ENCODE results near the gene SEL1L2. TPM values are rescaled to one million over a fixed set of nuclear protein-coding genes. Genes with fewer than 3 reads are reported as not detected.
A peak's percentile ranks its signal among the peaks of the same experiment; 100 is the strongest.

The SEL1L2 gene
- total RNA-seq, 1 donor from 2014 or later, result not detected

- H3K4me3 ChIP-seq (ENCODE audit: low read depth, low read length), result no peak overlapping the region
- TF ChIP-seq CTCF (conservative IDR thresholded peaks at IDR 0.05; ENCODE audit: low read depth, low read length), result no peak
- no peak for DNase-seq (ENCODE audit: low read depth)
Measured at GRCh38 chr20:13814672-13815071, 175.7 kb downstream of the SEL1L2 start.

DNA sequence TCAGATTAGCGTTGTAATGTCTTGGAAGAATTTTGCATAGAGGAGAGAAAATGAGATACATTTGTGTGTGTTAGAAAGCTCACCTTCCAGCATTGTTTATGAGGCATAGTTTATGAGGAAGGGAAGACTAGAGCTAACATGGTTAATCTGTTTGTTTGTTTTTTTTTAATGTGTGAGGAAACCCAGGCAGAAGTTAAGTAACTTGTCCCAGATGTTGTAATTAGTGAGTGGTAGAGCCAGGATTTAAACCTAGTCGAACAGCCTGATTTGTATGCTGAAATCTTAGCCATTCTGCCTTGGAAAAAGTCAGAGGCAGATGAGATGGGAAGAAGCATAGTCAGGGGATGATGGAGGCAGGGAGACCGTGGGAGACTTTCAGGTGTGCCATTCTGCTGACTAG, 176.5 kb downstream of the SEL1L2 start:
- TF ChIP-seq CTCF (conservative IDR thresholded peaks at IDR 0.05; ENCODE audit: low read depth, low read length), result no peak
- DNase-seq (ENCODE audit: low read depth), result no peak
- H3K4me3 ChIP-seq (ENCODE audit: low read depth, low read length), result no peak overlapping the region

GRCh38 chr20:13810446-13810845, 180.0 kb downstream of the SEL1L2 start:
- TF ChIP-seq CTCF (conservative IDR thresholded peaks at IDR 0.05; ENCODE audit: low read depth, low read length), result no peak
- H3K4me3 ChIP-seq (ENCODE audit: low read depth, low read length), result no peak overlapping the region
- no peak for DNase-seq (ENCODE audit: low read depth)

GRCh38 chr20:13809855-13810254, 180.6 kb downstream of the SEL1L2 start:
- TF ChIP-seq CTCF (conservative IDR thresholded peaks at IDR 0.05; ENCODE audit: low read depth, low read length), result no peak

GRCh38 chr20:13809373-13809772, 181.0 kb downstream of the SEL1L2 start:
- no peak overlapping the region for H3K4me3 ChIP-seq (ENCODE audit: low read depth, low read length)
- no peak for DNase-seq (ENCODE audit: low read depth)
- TF ChIP-seq CTCF (conservative IDR thresholded peaks at IDR 0.05; ENCODE audit: low read depth, low read length), result no peak

More at GRCh38 chr20:13809855-13810254, 180.6 kb downstream of the SEL1L2 start:
- H3K4me3 ChIP-seq (ENCODE audit: low read depth, low read length), result no peak overlapping the region
- DNase-seq (ENCODE audit: low read depth), result no peak

- no peak overlapping the region for H3K4me3 ChIP-seq (ENCODE audit: low read depth, low read length)
- peak; percentile 50 for DNase-seq (ENCODE audit: low read depth)
- TF ChIP-seq CTCF (conservative IDR thresholded peaks at IDR 0.05; ENCODE audit: low read depth, low read length), result no peak
Measured at GRCh38 chr20:13800728-13801134, 189.7 kb downstream of the SEL1L2 start.

DNA sequence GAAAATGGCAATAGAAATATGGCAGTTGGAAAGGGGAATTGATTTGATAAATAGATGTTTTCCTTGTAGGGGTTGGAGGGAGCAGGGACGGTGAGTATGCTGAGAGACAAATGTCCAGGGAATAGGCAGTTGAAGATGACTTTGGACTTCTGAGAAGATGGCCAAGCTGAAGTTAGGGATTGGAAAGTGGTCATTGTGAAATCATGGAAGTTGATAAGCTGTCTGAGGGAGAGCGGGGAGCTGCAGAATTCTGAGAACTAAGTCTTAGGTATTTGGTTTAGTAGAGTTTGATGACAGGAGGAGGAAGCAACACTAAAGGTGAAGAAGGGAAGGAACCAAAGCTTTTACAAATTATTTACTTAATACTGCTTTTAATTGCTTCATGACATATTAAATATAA, 190.4 kb downstream of the SEL1L2 start:
- DNase-seq (ENCODE audit: low read depth), result no peak

More for the DNA sequence above, 190.4 kb downstream of the SEL1L2 start:
- H3K4me3 ChIP-seq (ENCODE audit: low read depth, low read length), result no peak overlapping the region
- no peak for TF ChIP-seq CTCF (conservative IDR thresholded peaks at IDR 0.05; ENCODE audit: low read depth, low read length)
